ENCODE results near the gene ZNF460.

- TF ChIP-seq CTCF (IDR thresholded peaks at IDR 0.05; ENCODE audit: insufficient read depth, low read length, poor library complexity, severe bottlenecking) (no peak), EZH2phosphoT487 (conservative IDR thresholded peaks at IDR 0.05; ENCODE audit: low read length) (no peak)
These were observed 10.6 kb upstream of the ZNF460 start for GRCh38 chr19:57269515-57270250.
